SK-N-SH (cell line): ENCODE measurements around the gene QKI. TPM values are rescaled to one million over a fixed set of nuclear protein-coding genes. Genes with fewer than 3 reads are reported as not detected.

Source experiments
- CTCF ChIA-PET: fragments of 300-600, 350-600 bp; formaldehyde crosslinking; extraction: SDS; loops from one replicate; lab custom pipeline; 2021; lab: Yijun Ruan, JAX
- POLR2A ChIA-PET: fragments of 350-600 bp; sonication (Branson Sonifier 250); formaldehyde crosslinking; extraction: SDS; loops from one replicate; lab custom pipeline; 2020; ENCODE audit warnings: antibody characterized with exemption, inconsistent platforms; lab: Yijun Ruan, JAX
- DNase-seq: peaks from one replicate; pipeline ENCODE4 v3.0.0; 2012
- H2AFZ ChIP-seq: fragments of 200-600 bp; sonication (generic); 2 replicates; pipeline ENCODE4 v1.8.1; 2016; ENCODE audit warnings: antibody characterized with exemption, mild to moderate bottlenecking, low read depth
- H3F3A ChIP-seq: fragments of 200-600 bp; sonication (generic); replicated peaks from 2 replicates; pipeline ENCODE3; 2016; ENCODE audit warnings: antibody characterized with exemption, mild to moderate bottlenecking; ENCODE audit not compliant: insufficient read depth
- H3K27ac ChIP-seq, 2 experiments: fragments of 200-500 bp in 1 of 2; fragments of 200-600 bp in 1 of 2; sonication (Bioruptor generic) in 1 of 2; sonication (generic), shearing (Covaris generic) in 1 of 2; 2 replicates each; pipeline versions ENCODE4 v1.5.1 to v1.6.1; 2014 to 2016; ENCODE audit warnings: low read depth in 2 of 2, inconsistent platforms in 1 of 2, low read length in 1 of 2, mild to moderate bottlenecking in 1 of 2, mixed read lengths in 1 of 2
- H3K27me3 ChIP-seq: fragments of 200-600 bp; sonication (generic), shearing (Covaris generic); 2 replicates; pipeline ENCODE4 v1.6.1; 2016; ENCODE audit warnings: mixed run types; ENCODE audit not compliant: insufficient read depth
- H3K36me3 ChIP-seq, 2 experiments: fragments of 200-500 bp in 1 of 2; fragments of 200-600 bp in 1 of 2; sonication (Bioruptor generic) in 1 of 2; sonication (generic) in 1 of 2; replicated peaks in 1 of 2; 2 replicates each; pipeline versions ENCODE3 to v1.5.1; 2014 to 2016; ENCODE audit warnings: low read length in 1 of 2, mild to moderate bottlenecking in 1 of 2; ENCODE audit not compliant: insufficient read depth in 2 of 2, control insufficient read depth in 1 of 2
- H3K4me1 ChIP-seq, 2 experiments: fragments of 200-500 bp in 1 of 2; fragments of 200-600 bp in 1 of 2; sonication (Bioruptor generic) in 1 of 2; sonication (generic), shearing (Covaris generic) in 1 of 2; 2 replicates each; pipeline versions ENCODE4 v1.5.1 to v1.6.1; 2014 to 2016; ENCODE audit warnings: low read depth in 1 of 2, low read length in 1 of 2, mixed run types in 1 of 2; ENCODE audit not compliant: insufficient read depth in 2 of 2, control insufficient read depth in 1 of 2
- H3K4me2 ChIP-seq: fragments of 200-600 bp; sonication (generic), shearing (Covaris generic); 2 replicates; pipeline ENCODE4 v1.6.1; 2017; ENCODE audit warnings: mixed run types
- H3K4me3 ChIP-seq, 2 experiments: fragments of 200-500 bp in 1 of 2; fragments of 200-600 bp in 1 of 2; sonication (Bioruptor generic) in 1 of 2; sonication (generic), shearing (Covaris generic) in 1 of 2; 2 replicates each; pipeline versions ENCODE4 v1.5.1 to v1.8.1; 2014 to 2016; ENCODE audit warnings: low read depth in 2 of 2, inconsistent platforms in 1 of 2, low read length in 1 of 2, mild to moderate bottlenecking in 1 of 2, mixed read lengths in 1 of 2, moderate library complexity in 1 of 2
- H3K79me2 ChIP-seq: fragments of 200-600 bp; sonication (generic); 2 replicates; pipeline ENCODE4 v1.8.1; 2017; ENCODE audit warnings: mild to moderate bottlenecking; ENCODE audit not compliant: insufficient read depth
- H3K9ac ChIP-seq: fragments of 200-600 bp; sonication (generic); 2 replicates; pipeline ENCODE4 v1.6.1; 2017; ENCODE audit warnings: mixed run types
- H3K9me2 ChIP-seq: fragments of 200-600 bp; sonication (generic); 2 replicates; pipeline ENCODE4 v1.6.1; 2017; ENCODE audit warnings: mixed run types
- H3K9me3 ChIP-seq: fragments of 200-600 bp; sonication (generic); 2 replicates; pipeline ENCODE4 v1.6.1; 2017; ENCODE audit warnings: mixed run types, mild to moderate bottlenecking, moderate library complexity
- H4K20me1 ChIP-seq: fragments of 200-600 bp; sonication (generic); 2 replicates; pipeline ENCODE4 v1.6.1; 2017; ENCODE audit warnings: mild to moderate bottlenecking, mixed run types; ENCODE audit not compliant: insufficient read depth
- ELF1 ChIP-seq: IDR thresholded peaks from 2 replicates; pipeline ENCODE4 v1.4.0; 2012
- EZH2phosphoT487 ChIP-seq: fragments of 200-600 bp; sonication (generic); IDR thresholded peaks from 2 replicates; pipeline ENCODE4 v1.6.1; 2017; ENCODE audit warnings: low read depth, mixed run types, mild to moderate bottlenecking, antibody characterized with exemption, moderate library complexity, borderline replicate concordance
- FOSL2 ChIP-seq: IDR thresholded peaks from 2 replicates; pipeline ENCODE4 v1.4.0; 2012; ENCODE audit warnings: low read depth, mild to moderate bottlenecking, moderate library complexity, borderline replicate concordance
- FOXJ3 ChIP-seq: sonication (generic); formaldehyde crosslinking; IDR thresholded peaks from 2 replicates; pipeline ENCODE4 v1.5.1; 2020; ENCODE audit warnings: mild to moderate bottlenecking, missing genetic modification reagents
- GABPA ChIP-seq: IDR thresholded peaks from 2 replicates; pipeline ENCODE4 v1.4.0; 2012; ENCODE audit warnings: low read depth, mild to moderate bottlenecking
- GATA2 ChIP-seq: sonication (generic); formaldehyde crosslinking; IDR thresholded peaks from 2 replicates; pipeline ENCODE4 v1.5.0; 2020; ENCODE audit warnings: mild to moderate bottlenecking, missing genetic modification reagents
- IRF3 ChIP-seq: fragments of 150-350 bp; IDR thresholded peaks from 2 replicates; pipeline ENCODE4 v1.6.1; 2016; ENCODE audit warnings: mild to moderate bottlenecking, low read depth, low read length
- MEF2A ChIP-seq: IDR thresholded peaks from 2 replicates; pipeline ENCODE4 v1.4.0; 2012; ENCODE audit warnings: low read depth, borderline replicate concordance
- MXI1 ChIP-seq: IDR thresholded peaks from 2 replicates; pipeline ENCODE4 v1.6.1; 2012; ENCODE audit warnings: mild to moderate bottlenecking, low read depth, low read length, improper control_type of control experiment
- NRF1 ChIP-seq: IDR thresholded peaks from 2 replicates; pipeline ENCODE4 v1.6.1; 2012; ENCODE audit warnings: low read depth, mild to moderate bottlenecking, low read length
- POLR2AphosphoS5 ChIP-seq: IDR thresholded peaks from 2 replicates; pipeline ENCODE4 v1.6.1; 2012; ENCODE audit warnings: low read depth, low read length
- RAD21 ChIP-seq: IDR thresholded peaks from 2 replicates; pipeline ENCODE4 v1.6.1; 2012; ENCODE audit warnings: mild to moderate bottlenecking, low read length
- RCOR1 ChIP-seq: fragments of 150-350 bp; IDR thresholded peaks from 2 replicates; pipeline ENCODE4 v1.6.1; 2017; ENCODE audit warnings: antibody characterized with exemption, low read length
- TAF1 ChIP-seq: IDR thresholded peaks from 2 replicates; pipeline ENCODE4 v1.6.1; 2012; ENCODE audit warnings: low read depth, mild to moderate bottlenecking, low read length, moderate library complexity, borderline replicate concordance
- TCF12 ChIP-seq: IDR thresholded peaks from 2 replicates; pipeline ENCODE4 v1.4.0; 2012
- USF1 ChIP-seq: IDR thresholded peaks from 2 replicates; pipeline ENCODE4 v1.4.0; 2012; ENCODE audit warnings: low read depth, borderline replicate concordance
- USF2 ChIP-seq: fragments of 150-350 bp; IDR thresholded peaks from 2 replicates; pipeline ENCODE4 v1.6.1; 2017; ENCODE audit warnings: antibody characterized with exemption, low read length, low read depth, borderline replicate concordance
- YY1 ChIP-seq: IDR thresholded peaks from 2 replicates; pipeline ENCODE4 v1.4.0; 2012; ENCODE audit warnings: low read depth, mild to moderate bottlenecking
- WGBS: methylation state at CpG from one replicate; pipeline ENCODE4 v1.1.6; 2017; ENCODE audit warnings: low lambda C conversion rate; 5-methylcytosine and 5-hydroxymethylcytosine counted together
- polyA plus RNA-seq, 3 experiments: library from polyadenylated mRNA; depleted of rRNA; stranded (reverse); fragments of >200 nt; gene quantifications; 2 replicates each; pipeline ENCODE4 v1.2.3, GENCODE V29; 2012

Gene QKI
- polyA plus RNA-seq, 1 of the 3 experiments (the other 2 are of a cell fraction), result 51.1 TPM

- no peak for TF ChIP-seq USF1
- TF ChIP-seq NRF1, result no peak
- no peak for TF ChIP-seq RCOR1
These were observed 22.3 kb downstream of the QKI start (continued) for GRCh38 chr6:163436843-163437242.

- TF ChIP-seq FOXJ3 (CRISPR knock-in tag), result no peak
- no peak for TF ChIP-seq EZH2phosphoT487
- no peak for TF ChIP-seq IRF3
- no peak for TF ChIP-seq TAF1
- no peak for TF ChIP-seq TCF12
- TF ChIP-seq GABPA, result no peak
- no peak for TF ChIP-seq FOSL2
- no peak for TF ChIP-seq POLR2AphosphoS5
- no peak for TF ChIP-seq MEF2A
- TF ChIP-seq GATA2 (CRISPR knock-in tag), result no peak
- TF ChIP-seq YY1, result no peak
- TF ChIP-seq MXI1, result no peak
- TF ChIP-seq ELF1, result no peak
- no peak for TF ChIP-seq RAD21
- TF ChIP-seq USF2, result no peak
- Histone ChIP-seq H3K9me3 (no peaks in the 10 kb centered on the region), H2AFZ (no peak overlapping the region), H3K79me2 (peaks cover 99% of the 10 kb centered on the region), H3K4me1 (peaks cover 0 to 2% of the 10 kb centered on the region in 2 experiments; a peak in 1 of 4 replicates), H3K4me3 (no peak overlapping the region), H3K4me2 (no peak overlapping the region), H3K9ac (no peak overlapping the region), H4K20me1 (peaks cover 92% of the 10 kb centered on the region), H3F3A (no peaks in the 10 kb centered on the region), H3K36me3 (no peaks in the 10 kb centered on the region), H3K9me2 (no peaks in the 10 kb centered on the region), H3K27ac (no peak overlapping the region), H3K27me3 (no peaks in the 10 kb centered on the region)
- 94% methylated on average over 3 of the region's 3 CpGs for WGBS
- ChIA-PET CTCF (no interaction called here), POLR2A (no interaction called here)
- DNase-seq, result no peak
These were observed 22.9 kb downstream of the QKI start for GRCh38 chr6:163437466-163437865.
